Peyer's patch (tissue), 4 donors: Measurements from ENCODE around the gene LGSN. TPM values are rescaled to one million over a fixed set of nuclear protein-coding genes. Genes with fewer than 3 reads are reported as not detected.
A peak's percentile ranks its signal among the peaks of the same experiment; 100 is the strongest.

Experiments
- DNase-seq, 3 donors: peaks; one replicate each; pipeline ENCODE4 v3.0.0-alpha.2; 2017 to 2019
- H3K27ac ChIP-seq, 4 donors: fragments of 200-600 bp; sonication (generic); one replicate each; pipeline ENCODE4 v1.5.1; 2016 to 2019
- H3K27me3 ChIP-seq, 2 donors: fragments of 200-600 bp; sonication (generic); one replicate each; pipeline ENCODE4 v1.5.1; 2019
- H3K36me3 ChIP-seq, 3 donors: fragments of 200-600 bp; sonication (generic); one replicate each; pipeline ENCODE4 v1.5.1; 2016 to 2019
- H3K4me1 ChIP-seq, 4 donors: fragments of 200-600 bp; sonication (generic); one replicate each; pipeline ENCODE4 v1.5.1; 2016 to 2019
- H3K4me3 ChIP-seq, 4 donors: fragments of 200-600 bp; sonication (generic); 1 replicate in 3 of 4; 2 replicates in 1 of 4; pipeline ENCODE4 v1.5.1; 2016 to 2019; ENCODE audit warnings: mild to moderate bottlenecking in 1 of 4
- H3K9me3 ChIP-seq, 4 donors: fragments of 200-600 bp; sonication (generic); one replicate each; pipeline ENCODE4 v1.5.1; 2016 to 2019; ENCODE audit warnings: mild to moderate bottlenecking in 1 of 4
- POLR2A ChIP-seq, 2 donors: fragments of 450-650 bp; IDR thresholded peaks; one replicate each; pipeline ENCODE4 v1.5.1; 2017; ENCODE audit warnings: antibody characterized with exemption in 2 of 2, mild to moderate bottlenecking in 2 of 2, moderate library complexity in 2 of 2
- total RNA-seq, 4 donors: library from RNA; depleted of rRNA; stranded (reverse); fragments of >200 nt; gene quantifications; one replicate each; pipeline ENCODE4 v1.1.0, GENCODE V29; 2016
- TF ChIP-seq, protein P1 (sequence below), 6 experiments: fragments of 450-650 bp in 4 of 6; fragments of 200-600 bp in 2 of 6; sonication (generic) in 1 of 6; IDR thresholded peaks; one replicate each; pipeline ENCODE4 v1.5.1; 2017 to 2019; ENCODE audit warnings: antibody characterized with exemption in 6 of 6, mild to moderate bottlenecking in 3 of 6, moderate library complexity in 1 of 6

The LGSN gene
- total RNA-seq, 4 donors from 2014 or later: not detected

DNA sequence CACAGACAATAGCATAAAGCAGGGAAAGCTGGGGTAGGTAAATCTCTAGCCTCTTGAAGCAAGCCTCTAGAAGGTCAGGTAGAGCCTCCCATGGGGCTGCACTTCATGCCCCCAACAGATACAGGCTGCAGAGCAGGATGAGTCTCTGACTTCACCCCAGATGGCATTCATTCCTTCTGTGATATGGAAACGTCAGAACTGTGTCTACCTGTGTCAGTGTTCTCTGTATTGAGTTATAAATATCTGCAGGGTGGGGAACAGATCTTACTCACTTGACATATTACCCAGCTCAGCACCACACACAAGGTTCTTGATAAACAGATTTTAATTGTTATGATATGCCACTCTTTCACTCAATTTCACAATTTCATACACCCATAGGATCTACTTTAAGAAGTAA, 2.1 kb downstream of the LGSN start:
- H3K36me3 ChIP-seq: no peaks in the 10 kb centered on the region
- H3K4me3 ChIP-seq: no peak overlapping the region
- TF ChIP-seq POLR2A (IDR thresholded peaks at IDR 0.05): no peak
- TF ChIP-seq, protein P1, sequence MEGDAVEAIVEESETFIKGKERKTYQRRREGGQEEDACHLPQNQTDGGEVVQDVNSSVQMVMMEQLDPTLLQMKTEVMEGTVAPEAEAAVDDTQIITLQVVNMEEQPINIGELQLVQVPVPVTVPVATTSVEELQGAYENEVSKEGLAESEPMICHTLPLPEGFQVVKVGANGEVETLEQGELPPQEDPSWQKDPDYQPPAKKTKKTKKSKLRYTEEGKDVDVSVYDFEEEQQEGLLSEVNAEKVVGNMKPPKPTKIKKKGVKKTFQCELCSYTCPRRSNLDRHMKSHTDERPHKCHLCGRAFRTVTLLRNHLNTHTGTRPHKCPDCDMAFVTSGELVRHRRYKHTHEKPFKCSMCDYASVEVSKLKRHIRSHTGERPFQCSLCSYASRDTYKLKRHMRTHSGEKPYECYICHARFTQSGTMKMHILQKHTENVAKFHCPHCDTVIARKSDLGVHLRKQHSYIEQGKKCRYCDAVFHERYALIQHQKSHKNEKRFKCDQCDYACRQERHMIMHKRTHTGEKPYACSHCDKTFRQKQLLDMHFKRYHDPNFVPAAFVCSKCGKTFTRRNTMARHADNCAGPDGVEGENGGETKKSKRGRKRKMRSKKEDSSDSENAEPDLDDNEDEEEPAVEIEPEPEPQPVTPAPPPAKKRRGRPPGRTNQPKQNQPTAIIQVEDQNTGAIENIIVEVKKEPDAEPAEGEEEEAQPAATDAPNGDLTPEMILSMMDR (IDR thresholded peaks at IDR 0.05): no peak
- H3K27ac ChIP-seq: no peak overlapping the region
- H3K9me3 ChIP-seq: no peaks in the 10 kb centered on the region
- H3K4me1 ChIP-seq: no peaks in the 10 kb centered on the region
- H3K27me3 ChIP-seq: no peaks in the 10 kb centered on the region
- no peak for DNase-seq

DNA sequence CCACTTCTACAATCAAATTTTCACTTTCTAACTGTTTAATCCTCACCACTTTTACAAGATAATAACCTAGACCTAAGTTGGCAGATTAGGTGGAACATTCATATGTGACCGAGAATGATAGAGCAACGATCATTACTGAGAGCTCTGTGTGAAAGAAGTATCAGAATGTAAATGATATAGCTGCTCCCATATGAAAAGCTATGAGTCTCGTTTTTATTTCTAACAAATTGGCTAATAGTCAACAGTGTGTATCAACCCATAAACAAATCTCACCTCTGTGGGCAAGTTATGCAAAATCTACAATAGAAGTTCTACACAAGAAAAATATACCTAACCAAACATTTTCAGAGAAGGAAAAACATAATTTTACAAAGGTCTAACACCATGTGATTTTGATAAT, 3.7 kb downstream of the LGSN start:
- no peaks in the 10 kb centered on the region for H3K9me3 ChIP-seq
- no peak overlapping the region for H3K27ac ChIP-seq
- no peak overlapping the region for H3K4me3 ChIP-seq
- DNase-seq: no peak
- TF ChIP-seq POLR2A (IDR thresholded peaks at IDR 0.05): no peak
- TF ChIP-seq, protein P1 (IDR thresholded peaks at IDR 0.05): no peak
- H3K27me3 ChIP-seq: no peaks in the 10 kb centered on the region
- H3K4me1 ChIP-seq: no peaks in the 10 kb centered on the region
- no peaks in the 10 kb centered on the region for H3K36me3 ChIP-seq

DNA sequence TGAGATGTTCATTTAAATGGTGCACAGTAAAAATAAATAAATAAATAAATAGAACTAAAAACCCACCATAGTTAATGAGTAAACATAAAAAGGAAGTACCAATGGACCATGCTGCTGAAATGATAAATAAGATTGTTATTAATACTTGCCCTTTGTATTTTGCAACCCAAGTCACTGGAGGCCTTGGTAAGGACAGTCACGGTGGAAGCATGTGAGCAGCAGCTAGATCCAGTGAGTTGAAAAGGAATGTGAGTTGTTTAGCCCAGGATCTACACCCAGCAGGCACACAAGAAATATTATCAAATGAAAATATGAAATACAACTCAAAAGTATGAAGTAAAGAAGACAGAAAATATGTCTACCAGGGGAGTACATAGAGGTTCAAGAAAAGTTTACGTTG, 6.7 kb downstream of the LGSN start:
- H3K36me3 ChIP-seq: no peaks in the 10 kb centered on the region
- no peak overlapping the region for H3K4me3 ChIP-seq
- DNase-seq: no peak
- H3K27ac ChIP-seq: no peak overlapping the region
- no peaks in the 10 kb centered on the region for H3K27me3 ChIP-seq
- no peaks in the 10 kb centered on the region for H3K4me1 ChIP-seq
- no peaks in the 10 kb centered on the region for H3K9me3 ChIP-seq
- no peak for TF ChIP-seq POLR2A (IDR thresholded peaks at IDR 0.05)
- TF ChIP-seq, protein P1 (IDR thresholded peaks at IDR 0.05): no peak

DNA sequence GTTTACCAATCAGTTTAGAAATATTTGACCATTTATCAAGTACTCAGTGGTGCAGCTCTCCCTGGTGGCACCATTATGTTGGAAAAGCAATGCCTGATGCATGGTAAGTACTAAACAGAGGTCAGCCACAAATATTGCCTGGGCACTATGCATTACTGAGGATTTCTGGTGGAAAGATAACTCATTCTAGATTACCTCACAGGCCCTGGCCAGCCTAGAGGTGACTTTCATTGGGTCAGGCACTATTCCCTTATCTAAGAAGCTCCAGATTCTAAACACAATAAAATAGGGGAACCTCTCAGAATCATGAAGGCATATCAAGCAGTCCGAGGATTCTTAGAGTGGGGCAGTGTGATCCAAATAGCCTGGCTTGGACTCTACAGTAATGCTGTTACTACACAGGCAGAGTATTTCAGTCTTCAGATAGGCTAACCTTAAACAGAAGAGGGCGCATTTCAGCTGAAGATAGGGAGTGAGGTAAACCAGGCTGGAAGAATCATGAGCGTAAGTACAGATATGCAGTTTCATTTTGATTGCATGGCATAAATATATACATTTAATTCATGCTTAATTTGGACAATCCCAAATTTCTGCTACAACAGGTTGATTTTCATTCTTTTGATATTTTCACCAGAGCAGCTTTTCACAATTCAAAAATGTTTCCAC, 12.1 kb downstream of the LGSN start:
- Histone ChIP-seq H3K36me3 (no peaks in the 10 kb centered on the region), H3K4me3 (no peak overlapping the region), H3K4me1 (no peaks in the 10 kb centered on the region), H3K27ac (no peak overlapping the region), H3K9me3 (no peaks in the 10 kb centered on the region), H3K27me3 (no peaks in the 10 kb centered on the region)
- TF ChIP-seq, protein P1 (IDR thresholded peaks at IDR 0.05): peak in 2 of 6 experiments; percentile 30 to 36
- TF ChIP-seq POLR2A (IDR thresholded peaks at IDR 0.05): no peak
- DNase-seq: no peak

DNA sequence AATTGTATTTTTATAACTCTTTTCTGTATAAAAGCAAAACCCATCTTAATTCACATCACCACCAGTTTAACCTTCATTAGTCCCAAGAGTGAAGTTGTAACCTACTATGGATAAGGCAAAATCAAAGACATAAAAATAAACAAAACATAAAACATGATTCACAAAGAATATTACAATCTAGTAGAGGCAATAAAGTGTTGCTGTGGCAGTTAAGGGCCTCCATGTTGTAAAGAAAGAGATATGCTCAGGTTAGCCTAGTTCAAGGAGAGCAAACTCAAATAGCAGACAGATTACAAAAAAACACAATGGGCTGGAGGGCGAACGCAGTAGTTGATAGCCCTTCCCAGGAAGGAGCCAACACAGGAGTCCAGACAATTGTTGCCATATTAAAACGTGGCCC, 13.4 kb downstream of the LGSN start:
- H3K4me3 ChIP-seq: no peak overlapping the region
- no peak for DNase-seq
- TF ChIP-seq, protein P1 (IDR thresholded peaks at IDR 0.05): no peak
- no peak for TF ChIP-seq POLR2A (IDR thresholded peaks at IDR 0.05)
- no peaks in the 10 kb centered on the region for H3K4me1 ChIP-seq
- no peak overlapping the region for H3K27ac ChIP-seq
- H3K36me3 ChIP-seq: no peaks in the 10 kb centered on the region
- no peaks in the 10 kb centered on the region for H3K9me3 ChIP-seq
- no peaks in the 10 kb centered on the region for H3K27me3 ChIP-seq

DNA sequence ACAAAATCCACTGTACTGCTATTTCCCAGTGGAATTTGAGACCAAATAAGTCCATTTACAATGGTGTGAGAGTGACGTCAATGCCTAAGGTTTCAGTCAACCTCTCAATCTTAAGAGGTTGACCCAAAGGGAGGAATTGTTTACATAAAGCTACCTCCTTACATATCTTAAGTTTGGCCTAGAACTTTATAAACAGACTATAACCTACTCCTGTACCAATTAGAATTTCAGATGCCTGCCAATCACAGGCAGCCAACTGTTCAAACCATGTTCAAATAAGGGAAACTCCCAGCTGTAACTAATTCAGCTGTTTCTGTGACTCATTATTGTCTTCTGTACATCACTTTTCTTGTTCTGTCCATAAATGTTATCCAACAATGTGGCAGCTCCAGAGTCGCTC, 14.5 kb downstream of the LGSN start:
- no peaks in the 10 kb centered on the region for H3K9me3 ChIP-seq
- H3K27ac ChIP-seq: no peak overlapping the region
- H3K4me3 ChIP-seq: no peak overlapping the region
- no peaks in the 10 kb centered on the region for H3K27me3 ChIP-seq
- H3K36me3 ChIP-seq: no peaks in the 10 kb centered on the region
- no peak for DNase-seq
- H3K4me1 ChIP-seq: no peaks in the 10 kb centered on the region
- TF ChIP-seq POLR2A (IDR thresholded peaks at IDR 0.05): no peak
- TF ChIP-seq, protein P1 (IDR thresholded peaks at IDR 0.05): no peak
